Measurements from ENCODE around the gene MPPED1. TPM values are rescaled to one million over a fixed set of nuclear protein-coding genes. Genes with fewer than 3 reads are reported as not detected.

MPPED1 gene
- total RNA-seq, 1 donor from 2014 or later: not detected

- H3K4me3 Mint-ChIP-seq (ENCODE audit: unreplicated experiment): no peak overlapping the region
- TF ChIP-seq CTCF (IDR thresholded peaks at IDR 0.05): no peak
- H3K4me1 Mint-ChIP-seq (ENCODE audit: low read depth): peaks cover 3% of the 10 kb centered on the region
- no peaks in the 10 kb centered on the region for H3K36me3 Mint-ChIP-seq (ENCODE audit: low read depth)
- no peak for DNase-seq (ENCODE audit: low spot score)
- H3K27me3 Mint-ChIP-seq (ENCODE audit: low read depth): peaks cover 28% of the 10 kb centered on the region
- no peak overlapping the region for H3K27ac Mint-ChIP-seq (ENCODE audit: unreplicated experiment)
- no peaks in the 10 kb centered on the region for H3K9me3 Mint-ChIP-seq (ENCODE audit: low read depth)
Measured at GRCh38 chr22:43473031-43473430, 61.2 kb downstream of the MPPED1 start.

GRCh38 chr22:43473441-43473840 is 61.6 kb downstream of the MPPED1 start:
- Mint-ChIP-seq H3K9me3 (ENCODE audit: low read depth) (no peaks in the 10 kb centered on the region), H3K4me3 (ENCODE audit: unreplicated experiment) (no peak overlapping the region), H3K27me3 (ENCODE audit: low read depth) (peaks cover 28% of the 10 kb centered on the region), H3K4me1 (ENCODE audit: low read depth) (peaks cover 3% of the 10 kb centered on the region), H3K27ac (ENCODE audit: unreplicated experiment) (no peak overlapping the region), H3K36me3 (ENCODE audit: low read depth) (no peaks in the 10 kb centered on the region)
- DNase-seq (ENCODE audit: low spot score): no peak
- TF ChIP-seq CTCF (IDR thresholded peaks at IDR 0.05): no peak

GRCh38 chr22:43474161-43475101 is 62.6 kb downstream of the MPPED1 start:
- Mint-ChIP-seq H3K9me3 (ENCODE audit: low read depth) (no peaks in the 10 kb centered on the region), H3K4me1 (ENCODE audit: low read depth) (peaks cover 3% of the 10 kb centered on the region), H3K27me3 (ENCODE audit: low read depth) (peaks cover 21% of the 10 kb centered on the region), H3K4me3 (ENCODE audit: unreplicated experiment) (no peak overlapping the region), H3K27ac (ENCODE audit: unreplicated experiment) (no peak overlapping the region), H3K36me3 (ENCODE audit: low read depth) (no peaks in the 10 kb centered on the region)
- no peak for DNase-seq (ENCODE audit: low spot score)
- no peak for TF ChIP-seq CTCF (IDR thresholded peaks at IDR 0.05)

- Mint-ChIP-seq H3K4me1 (ENCODE audit: low read depth) (peaks cover 3% of the 10 kb centered on the region), H3K4me3 (ENCODE audit: unreplicated experiment) (no peak overlapping the region), H3K36me3 (ENCODE audit: low read depth) (no peaks in the 10 kb centered on the region), H3K9me3 (ENCODE audit: low read depth) (no peaks in the 10 kb centered on the region), H3K27ac (ENCODE audit: unreplicated experiment) (no peak overlapping the region), H3K27me3 (ENCODE audit: low read depth) (peaks cover 15% of the 10 kb centered on the region)
- DNase-seq (ENCODE audit: low spot score): no peak
- TF ChIP-seq CTCF (IDR thresholded peaks at IDR 0.05): no peak
Measured at GRCh38 chr22:43475549-43476076, 63.8 kb downstream of the MPPED1 start.

GRCh38 chr22:43476341-43476740 is 64.5 kb downstream of the MPPED1 start:
- Mint-ChIP-seq H3K36me3 (ENCODE audit: low read depth) (no peaks in the 10 kb centered on the region), H3K4me1 (ENCODE audit: low read depth) (peaks cover 3% of the 10 kb centered on the region), H3K4me3 (ENCODE audit: unreplicated experiment) (no peak overlapping the region), H3K27ac (ENCODE audit: unreplicated experiment) (no peak overlapping the region), H3K27me3 (ENCODE audit: low read depth) (peaks cover 10% of the 10 kb centered on the region), H3K9me3 (ENCODE audit: low read depth) (no peaks in the 10 kb centered on the region)
- no peak for DNase-seq (ENCODE audit: low spot score)
- TF ChIP-seq CTCF (IDR thresholded peaks at IDR 0.05): no peak

Measured in chondrocyte (in vitro differentiated cells).